COLO668 (cell line): ENCODE results near the gene SNX2.

Experiments
- DNase-seq: peaks from one replicate; lab custom pipeline; 2025; ENCODE audit not compliant: unreplicated experiment; lab: John Stamatoyannopoulos, UW

Gene SNX2

GRCh38 chr5:122770477-122770876 lies 4.4 kb upstream of the SNX2 start:
- no peak for DNase-seq

- DNase-seq: no peak
These were observed 2.4 kb upstream of the SNX2 start for GRCh38 chr5:122772446-122772845.

GRCh38 chr5:122773619-122774018 lies 1.3 kb upstream of the SNX2 start:
- no peak for DNase-seq

GRCh38 chr5:122774519-122774860 lies 390 bp upstream of the SNX2 start:
- no peak for DNase-seq

- no peak for DNase-seq
These were observed 966 bp downstream of the SNX2 start for GRCh38 chr5:122775550-122776542.

- DNase-seq: no peak
These were observed 3.3 kb downstream of the SNX2 start for GRCh38 chr5:122778157-122778556.

- no peak for DNase-seq
These were observed 4.6 kb downstream of the SNX2 start for GRCh38 chr5:122779451-122779850.

GRCh38 chr5:122780296-122780695 lies 5.4 kb downstream of the SNX2 start:
- DNase-seq: no peak

- DNase-seq: no peak
These were observed 6.6 kb downstream of the SNX2 start for GRCh38 chr5:122781465-122781864.

- DNase-seq: no peak
These were observed 10.4 kb downstream of the SNX2 start for GRCh38 chr5:122785294-122785693.

GRCh38 chr5:122788371-122788770 lies 13.5 kb downstream of the SNX2 start:
- no peak for DNase-seq

GRCh38 chr5:122788996-122789395 lies 14.1 kb downstream of the SNX2 start:
- DNase-seq: no peak

GRCh38 chr5:122789461-122790171 lies 14.7 kb downstream of the SNX2 start:
- DNase-seq: no peak

GRCh38 chr5:122790354-122791103 lies 15.6 kb downstream of the SNX2 start:
- DNase-seq: no peak

GRCh38 chr5:122805481-122805880 lies 30.6 kb downstream of the SNX2 start:
- no peak for DNase-seq

- DNase-seq: no peak
These were observed 35.5 kb downstream of the SNX2 start for GRCh38 chr5:122810405-122810804.

GRCh38 chr5:122815218-122815767 lies 40.4 kb downstream of the SNX2 start:
- DNase-seq: no peak

- DNase-seq: no peak
These were observed 41.9 kb downstream of the SNX2 start for GRCh38 chr5:122816756-122817155.

GRCh38 chr5:122831984-122832383 lies 57.1 kb downstream of the SNX2 start:
- no peak for DNase-seq

GRCh38 chr5:122835681-122836080 lies 60.8 kb downstream of the SNX2 start:
- no peak for DNase-seq

- no peak for DNase-seq
These were observed 62.1 kb downstream of the SNX2 start for GRCh38 chr5:122836947-122837346.
